ENCODE results near the gene LSAMP.

GRCh38 chr3:116322750-116323375, 122.4 kb downstream of the LSAMP start:
- TF ChIP-seq, protein P1, sequence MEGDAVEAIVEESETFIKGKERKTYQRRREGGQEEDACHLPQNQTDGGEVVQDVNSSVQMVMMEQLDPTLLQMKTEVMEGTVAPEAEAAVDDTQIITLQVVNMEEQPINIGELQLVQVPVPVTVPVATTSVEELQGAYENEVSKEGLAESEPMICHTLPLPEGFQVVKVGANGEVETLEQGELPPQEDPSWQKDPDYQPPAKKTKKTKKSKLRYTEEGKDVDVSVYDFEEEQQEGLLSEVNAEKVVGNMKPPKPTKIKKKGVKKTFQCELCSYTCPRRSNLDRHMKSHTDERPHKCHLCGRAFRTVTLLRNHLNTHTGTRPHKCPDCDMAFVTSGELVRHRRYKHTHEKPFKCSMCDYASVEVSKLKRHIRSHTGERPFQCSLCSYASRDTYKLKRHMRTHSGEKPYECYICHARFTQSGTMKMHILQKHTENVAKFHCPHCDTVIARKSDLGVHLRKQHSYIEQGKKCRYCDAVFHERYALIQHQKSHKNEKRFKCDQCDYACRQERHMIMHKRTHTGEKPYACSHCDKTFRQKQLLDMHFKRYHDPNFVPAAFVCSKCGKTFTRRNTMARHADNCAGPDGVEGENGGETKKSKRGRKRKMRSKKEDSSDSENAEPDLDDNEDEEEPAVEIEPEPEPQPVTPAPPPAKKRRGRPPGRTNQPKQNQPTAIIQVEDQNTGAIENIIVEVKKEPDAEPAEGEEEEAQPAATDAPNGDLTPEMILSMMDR (IDR thresholded peaks at IDR 0.05), result no peak
- no peak for TF ChIP-seq POLR2A (IDR thresholded peaks at IDR 0.05)
